ENCODE data around the gene FMN1.

DNA sequence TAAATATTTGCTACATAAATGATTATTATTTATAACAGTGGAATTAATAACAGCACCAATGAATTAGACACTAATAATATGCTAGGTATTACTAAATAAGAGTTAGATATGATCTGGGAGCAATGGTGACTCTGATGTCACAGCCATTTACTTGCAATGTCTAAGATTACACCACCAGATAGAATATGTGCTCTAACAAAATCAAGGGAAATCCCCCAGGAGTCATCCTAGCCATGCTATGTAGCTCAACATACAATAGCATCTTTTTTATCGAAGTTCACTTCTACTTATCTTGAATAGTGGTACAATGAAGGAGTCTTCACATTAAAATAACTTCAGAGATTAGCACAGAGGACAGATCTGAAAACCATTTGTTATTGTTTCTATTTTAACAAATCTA, 154.0 kb downstream of the FMN1 start:
- TF ChIP-seq CTCF (IDR thresholded peaks at IDR 0.05) (no peak), POLR2A (IDR thresholded peaks at IDR 0.05) (no peak), EP300 (IDR thresholded peaks at IDR 0.05) (no peak)

Data from upper lobe of left lung (tissue), 4 donors.